Measurements from ENCODE around the gene GLS. TPM values are rescaled to one million over a fixed set of nuclear protein-coding genes. Genes with fewer than 3 reads are reported as not detected.

The GLS gene
- total and polyA plus RNA-seq, 2 of the 13 experiments (the other 11 are each of a cell fraction or from before 2014, with no cell fraction given) = 78.6 to 183 TPM

DNA sequence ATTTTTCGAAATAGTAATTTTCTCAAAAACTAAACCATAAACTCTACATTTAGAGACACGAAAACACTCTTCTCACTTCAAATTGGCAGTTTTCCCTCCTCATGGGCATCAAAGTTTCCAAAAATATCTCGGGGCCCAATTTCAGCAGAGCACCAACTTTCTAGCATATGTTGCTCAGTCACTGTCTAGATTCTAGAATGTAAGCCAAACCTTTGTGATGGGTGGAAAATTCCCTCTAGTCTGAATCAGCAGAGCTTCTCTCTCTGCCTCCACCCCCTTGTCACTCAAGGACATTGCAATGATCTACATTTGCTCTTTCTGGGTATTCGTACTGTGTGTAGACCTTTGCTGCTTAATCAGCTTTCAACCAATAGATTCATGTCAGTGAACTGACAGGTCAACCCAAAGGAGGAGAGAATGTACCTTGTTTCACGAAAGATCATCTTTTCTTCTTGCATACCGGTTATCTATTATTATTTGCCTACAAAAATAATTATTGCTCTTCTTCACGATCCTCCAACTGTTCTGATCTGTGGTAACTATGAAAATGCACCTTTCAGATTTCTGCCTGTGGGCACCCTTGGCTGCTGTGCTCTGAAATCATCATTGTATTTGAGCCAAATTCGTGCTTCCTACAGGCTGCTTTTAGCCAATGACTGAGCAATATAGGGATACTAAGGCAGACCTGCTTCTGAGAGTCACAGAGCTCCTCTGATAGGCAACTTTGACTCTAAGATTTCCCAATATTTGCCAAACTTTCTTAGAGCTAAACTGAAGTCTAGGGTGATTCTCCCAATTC lies 38.7 kb upstream of the GLS start:
- no peaks in the 10 kb centered on the region for H3K79me2 ChIP-seq (ENCODE audit: insufficient read depth, low read length)
- FAIRE-seq = no peak
- intact Hi-C loops (cut with micrococcal nuclease; ENCODE audit: unreplicated experiment) (no loop called here), in situ Hi-C loops (cut with HindIII; ENCODE audit: extremely low pct_ligation_motif_present, low pct_unique_long_range_greater_than_20kb) (no loop called here)
- peak; percentile 87 for ATAC-seq
- H3K9me3 ChIP-seq (ENCODE audit: low read length) = no peaks in the 10 kb centered on the region
- CTCF ChIA-PET (ENCODE audit: low intra/inter-chr PET ratio, low total read pairs) = no interaction called here
- H3K27ac ChIP-seq (ENCODE audit: extremely low read length, insufficient read depth, low read length) = no peak overlapping the region
- 54% methylated on average over 8 of the region's 8 CpGs for WGBS (ENCODE audit: low lambda C conversion rate)
- H3K4me1 ChIP-seq (ENCODE audit: insufficient read depth, low read length) = peaks cover 30% of the 10 kb centered on the region
- no peak overlapping the region for H3K4me2 ChIP-seq (ENCODE audit: low read depth, low read length)
- no peaks in the 10 kb centered on the region for H3K36me3 ChIP-seq (replicated peaks in 1 of 2; ENCODE audit: control insufficient read depth in 1 of 2, insufficient read depth in 2 of 2, low read length in 2 of 2)
- H3K4me3 ChIP-seq (replicated peaks in 1 of 3; ENCODE audit: insufficient read depth in 1 of 3, low read depth in 2 of 3, low read length in 3 of 3) = no peak overlapping the region
- H3K27me3 ChIP-seq (ENCODE audit: control insufficient read depth in 1 of 2, insufficient read depth in 2 of 2, low read length in 2 of 2) = no peaks in the 10 kb centered on the region
- no TSS peak for BruUV-seq (replicated peaks)
- peak; percentile 42 for DNase-seq (ENCODE audit: low spot score)
- no peak overlapping the region for H3K9ac ChIP-seq (ENCODE audit: insufficient read depth, low read depth, low read length)
- H4K20me1 ChIP-seq (ENCODE audit: insufficient read depth, low read length) = no peaks in the 10 kb centered on the region
- H2AFZ ChIP-seq (ENCODE audit: low read length) = no peak overlapping the region
- POLR2A ChIA-PET = interaction anchor here (0.8 to 1.0 kb wide), 2 partner anchors 32 to 51 kb away, joined by 3 to 4 read pairs; no protein-coding TSS in a partner anchor
- TF ChIP-seq THAP11 (CRISPR knock-in tag; IDR thresholded peaks at IDR 0.05) (no peak), HMG20A (CRISPR knock-in tag; IDR thresholded peaks at IDR 0.05; ENCODE audit: borderline replicate concordance) (peak; percentile 48; the same call in 1 of the 2 replicates), DR1 (CRISPR knock-in tag; IDR thresholded peaks at IDR 0.05) (no peak), SP5 (CRISPR knock-in tag; IDR thresholded peaks at IDR 0.05; ENCODE audit: borderline replicate concordance, low read depth) (0 out of 2 replicates have a peak, but pooled peaks have one; percentile 18), ZNF644 (CRISPR knock-in tag; IDR thresholded peaks at IDR 0.05; ENCODE audit: low read depth) (0 out of 2 replicates have a peak, but pooled peaks have one; percentile 13), BCL6 (CRISPR knock-in tag; IDR thresholded peaks at IDR 0.05) (0 out of 2 replicates have a peak, but pooled peaks have one; percentile 25), ZNF331 (CRISPR knock-in tag; IDR thresholded peaks at IDR 0.05) (peak; percentile 12; the same call in 1 of the 2 replicates), ZMYM4 (CRISPR knock-in tag; IDR thresholded peaks at IDR 0.05) (0 out of 2 replicates have a peak, but pooled peaks have one; percentile 42), POLR2A (IDR thresholded peaks at IDR 0.05; ENCODE audit: insufficient read depth in 1 of 2, low read depth in 2 of 2, low read length in 2 of 2) (no peak), MAFF (IDR thresholded peaks at IDR 0.05; ENCODE audit: low read depth, low read length) (peak; percentile 28; the same call in 1 of the 2 replicates), MAFK (conservative IDR thresholded peaks at IDR 0.05 in 1 of 2, IDR thresholded peaks at IDR 0.05 in 1 of 2; ENCODE audit: low read length in 2 of 2) (peak; percentile 17 to 24; a peak in 1 of 4 replicates), ZNF317 (CRISPR knock-in tag; IDR thresholded peaks at IDR 0.05) (peak; percentile 89), ATF1 (CRISPR knock-in tag; IDR thresholded peaks at IDR 0.05) (0 out of 2 replicates have a peak, but pooled peaks have one; percentile 26), ZNF232 (CRISPR knock-in tag; IDR thresholded peaks at IDR 0.05; ENCODE audit: borderline replicate concordance) (no peak), ZSCAN31 (CRISPR knock-in tag; IDR thresholded peaks at IDR 0.05; ENCODE audit: low read depth) (no peak), FOSL2 (CRISPR knock-in tag; IDR thresholded peaks at IDR 0.05) (peak; percentile 54), KAT8 (CRISPR knock-in tag; IDR thresholded peaks at IDR 0.05) (0 out of 2 replicates have a peak, but pooled peaks have one; percentile 27)
- TF ChIP-seq, protein P1, sequence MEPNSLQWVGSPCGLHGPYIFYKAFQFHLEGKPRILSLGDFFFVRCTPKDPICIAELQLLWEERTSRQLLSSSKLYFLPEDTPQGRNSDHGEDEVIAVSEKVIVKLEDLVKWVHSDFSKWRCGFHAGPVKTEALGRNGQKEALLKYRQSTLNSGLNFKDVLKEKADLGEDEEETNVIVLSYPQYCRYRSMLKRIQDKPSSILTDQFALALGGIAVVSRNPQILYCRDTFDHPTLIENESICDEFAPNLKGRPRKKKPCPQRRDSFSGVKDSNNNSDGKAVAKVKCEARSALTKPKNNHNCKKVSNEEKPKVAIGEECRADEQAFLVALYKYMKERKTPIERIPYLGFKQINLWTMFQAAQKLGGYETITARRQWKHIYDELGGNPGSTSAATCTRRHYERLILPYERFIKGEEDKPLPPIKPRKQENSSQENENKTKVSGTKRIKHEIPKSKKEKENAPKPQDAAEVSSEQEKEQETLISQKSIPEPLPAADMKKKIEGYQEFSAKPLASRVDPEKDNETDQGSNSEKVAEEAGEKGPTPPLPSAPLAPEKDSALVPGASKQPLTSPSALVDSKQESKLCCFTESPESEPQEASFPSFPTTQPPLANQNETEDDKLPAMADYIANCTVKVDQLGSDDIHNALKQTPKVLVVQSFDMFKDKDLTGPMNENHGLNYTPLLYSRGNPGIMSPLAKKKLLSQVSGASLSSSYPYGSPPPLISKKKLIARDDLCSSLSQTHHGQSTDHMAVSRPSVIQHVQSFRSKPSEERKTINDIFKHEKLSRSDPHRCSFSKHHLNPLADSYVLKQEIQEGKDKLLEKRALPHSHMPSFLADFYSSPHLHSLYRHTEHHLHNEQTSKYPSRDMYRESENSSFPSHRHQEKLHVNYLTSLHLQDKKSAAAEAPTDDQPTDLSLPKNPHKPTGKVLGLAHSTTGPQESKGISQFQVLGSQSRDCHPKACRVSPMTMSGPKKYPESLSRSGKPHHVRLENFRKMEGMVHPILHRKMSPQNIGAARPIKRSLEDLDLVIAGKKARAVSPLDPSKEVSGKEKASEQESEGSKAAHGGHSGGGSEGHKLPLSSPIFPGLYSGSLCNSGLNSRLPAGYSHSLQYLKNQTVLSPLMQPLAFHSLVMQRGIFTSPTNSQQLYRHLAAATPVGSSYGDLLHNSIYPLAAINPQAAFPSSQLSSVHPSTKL (CRISPR knock-in tag; IDR thresholded peaks at IDR 0.05) = peak; percentile 34; the same call in 1 of the 2 replicates
- TF ChIP-seq, protein P2, sequence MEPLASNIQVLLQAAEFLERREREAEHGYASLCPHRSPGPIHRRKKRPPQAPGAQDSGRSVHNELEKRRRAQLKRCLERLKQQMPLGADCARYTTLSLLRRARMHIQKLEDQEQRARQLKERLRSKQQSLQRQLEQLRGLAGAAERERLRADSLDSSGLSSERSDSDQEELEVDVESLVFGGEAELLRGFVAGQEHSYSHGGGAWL (CRISPR knock-in tag; IDR thresholded peaks at IDR 0.05) = no peak
- TF ChIP-seq, protein P3, sequence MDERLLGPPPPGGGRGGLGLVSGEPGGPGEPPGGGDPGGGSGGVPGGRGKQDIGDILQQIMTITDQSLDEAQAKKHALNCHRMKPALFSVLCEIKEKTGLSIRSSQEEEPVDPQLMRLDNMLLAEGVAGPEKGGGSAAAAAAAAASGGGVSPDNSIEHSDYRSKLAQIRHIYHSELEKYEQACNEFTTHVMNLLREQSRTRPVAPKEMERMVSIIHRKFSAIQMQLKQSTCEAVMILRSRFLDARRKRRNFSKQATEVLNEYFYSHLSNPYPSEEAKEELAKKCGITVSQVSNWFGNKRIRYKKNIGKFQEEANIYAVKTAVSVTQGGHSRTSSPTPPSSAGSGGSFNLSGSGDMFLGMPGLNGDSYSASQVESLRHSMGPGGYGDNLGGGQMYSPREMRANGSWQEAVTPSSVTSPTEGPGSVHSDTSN (CRISPR knock-in tag; IDR thresholded peaks at IDR 0.05) = peak; percentile 73
- TF ChIP-seq, protein P4, sequence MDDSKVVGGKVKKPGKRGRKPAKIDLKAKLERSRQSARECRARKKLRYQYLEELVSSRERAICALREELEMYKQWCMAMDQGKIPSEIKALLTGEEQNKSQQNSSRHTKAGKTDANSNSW (CRISPR knock-in tag; IDR thresholded peaks at IDR 0.05; ENCODE audit: borderline replicate concordance) = no peak

Measured in HepG2 (cell line).